Measurements from ENCODE around the gene STRBP. TPM values are rescaled to one million over a fixed set of nuclear protein-coding genes. Genes with fewer than 3 reads are reported as not detected.
"Not testable (repeated sequence)": the region's sequence is repeated elsewhere in the genome, so short reads cannot be mapped to it uniquely, and the experiment has no call there.

Gene STRBP
- total RNA-seq, 1 donor from 2014 or later, result 9.1 TPM

- intact Hi-C loops (cut with DNase I), result no loop called here
- Histone ChIP-seq H3K27ac (no peak overlapping the region), H3K36me3 (no peaks in the 10 kb centered on the region), H3K9me3 (no peaks in the 10 kb centered on the region), H3K4me1 (no peaks in the 10 kb centered on the region), H3K4me3 (no peak overlapping the region), H3K27me3 (no peaks in the 10 kb centered on the region)
- TF ChIP-seq POLR2AphosphoS5 (IDR thresholded peaks at IDR 0.05; ENCODE audit: insufficient read depth in 1 of 2, low read depth in 1 of 2), result no peak
- no peak for TF ChIP-seq POLR2A (IDR thresholded peaks at IDR 0.05)
- no peak for TF ChIP-seq CTCF (IDR thresholded peaks at IDR 0.05)
- no peak for DNase-seq (ENCODE audit: extremely low spot score in 2 of 2)
These were observed 10.0 kb upstream of the STRBP start for GRCh38 chr9:123278361-123278760.

GRCh38 chr9:123276551-123276950 lies 8.2 kb upstream of the STRBP start:
- no peak for TF ChIP-seq CTCF (IDR thresholded peaks at IDR 0.05)
- TF ChIP-seq POLR2A (IDR thresholded peaks at IDR 0.05), result no peak
- TF ChIP-seq POLR2AphosphoS5 (IDR thresholded peaks at IDR 0.05; ENCODE audit: insufficient read depth in 1 of 2, low read depth in 1 of 2), result no peak
- Histone ChIP-seq H3K27me3 (no peaks in the 10 kb centered on the region), H3K36me3 (no peaks in the 10 kb centered on the region), H3K4me3 (no peak overlapping the region), H3K27ac (no peak overlapping the region), H3K4me1 (no peaks in the 10 kb centered on the region), H3K9me3 (no peaks in the 10 kb centered on the region)
- no peak for DNase-seq (ENCODE audit: extremely low spot score in 2 of 2)
- intact Hi-C loops (cut with DNase I), result no loop called here

DNA sequence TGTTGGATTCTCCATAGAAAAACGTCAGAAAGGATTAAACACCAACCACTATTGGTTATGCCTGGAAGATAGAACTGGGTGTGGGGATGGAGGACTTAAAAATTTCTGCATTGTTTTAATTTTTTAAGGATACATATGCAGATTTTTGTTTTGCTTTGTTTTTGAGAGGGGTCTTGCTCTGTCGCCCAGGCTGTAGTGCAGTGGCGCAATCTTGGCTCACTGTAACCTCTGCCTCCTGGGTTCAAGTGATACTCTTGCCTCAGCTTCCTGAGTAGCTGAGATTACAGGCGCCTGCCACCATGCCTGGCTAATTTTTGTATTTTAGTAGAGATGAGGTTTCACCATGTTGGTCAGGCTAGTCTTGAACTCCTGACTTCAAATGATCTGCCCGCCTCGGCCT lies 2.7 kb upstream of the STRBP start:
- H3K27ac ChIP-seq; H3K9me3 ChIP-seq; intact Hi-C loops (cut with DNase I); H3K4me3 ChIP-seq; H3K27me3 ChIP-seq; DNase-seq (ENCODE audit: extremely low spot score in 2 of 2); H3K36me3 ChIP-seq: not testable (repeated sequence)
- H3K4me1 ChIP-seq, result peaks cover 15% of the 10 kb centered on the region

- DNase-seq (ENCODE audit: extremely low spot score in 2 of 2), result no peak
- Histone ChIP-seq H3K4me1 (peaks cover 15% of the 10 kb centered on the region), H3K27me3 (no peaks in the 10 kb centered on the region), H3K27ac (peak overlapping the region; percentile 31), H3K36me3 (no peaks in the 10 kb centered on the region), H3K4me3 (peak overlapping the region; percentile 66 to 74), H3K9me3 (no peaks in the 10 kb centered on the region)
- TF ChIP-seq POLR2A (IDR thresholded peaks at IDR 0.05) (no peak), POLR2AphosphoS5 (IDR thresholded peaks at IDR 0.05; ENCODE audit: insufficient read depth in 1 of 2, low read depth in 1 of 2) (no peak), CTCF (IDR thresholded peaks at IDR 0.05) (no peak)
- intact Hi-C loops (cut with DNase I), result no loop called here
These were observed 895 bp upstream of the STRBP start for GRCh38 chr9:123269281-123269680.

GRCh38 chr9:123268199-123268464 lies 254 bp downstream of the STRBP start:
- TF ChIP-seq CTCF (IDR thresholded peaks at IDR 0.05) (no peak), POLR2AphosphoS5 (IDR thresholded peaks at IDR 0.05; ENCODE audit: insufficient read depth in 1 of 2, low read depth in 1 of 2) (no peak), POLR2A (IDR thresholded peaks at IDR 0.05) (no peak)
- H3K4me3 ChIP-seq, result peak overlapping the region; percentile 74 to 78

More at GRCh38 chr9:123268199-123268464, 254 bp downstream of the STRBP start:
- DNase-seq (ENCODE audit: extremely low spot score in 2 of 2), result no peak
- H3K9me3 ChIP-seq, result no peaks in the 10 kb centered on the region
- intact Hi-C loops (cut with DNase I), result no loop called here
- H3K27ac ChIP-seq, result no peak overlapping the region
- peaks cover 15% of the 10 kb centered on the region for H3K4me1 ChIP-seq
- no peaks in the 10 kb centered on the region for H3K27me3 ChIP-seq
- no peaks in the 10 kb centered on the region for H3K36me3 ChIP-seq
